Measurements from ENCODE around the gene ACACA. TPM values are rescaled to one million over a fixed set of nuclear protein-coding genes. Genes with fewer than 3 reads are reported as not detected.

The ACACA gene
- total and polyA plus RNA-seq, 12 donors = 5.6 to 28.0 (median 16.2) TPM

GRCh38 chr17:37340804-37341203 is 65.8 kb downstream of the ACACA start:
- Histone ChIP-seq H3K4me3 (no peak overlapping the region), H3K27me3 (no peaks in the 10 kb centered on the region), H3K27ac (no peak overlapping the region), H3K36me3 (peaks cover 0 to 11% (median 0%) of the 10 kb centered on the region in 9 donors), H3K9me3 (no peaks in the 10 kb centered on the region), H3K4me1 (no peaks in the 10 kb centered on the region)
- intact Hi-C loops (cut with DNase I) = no loop called here
- TF ChIP-seq CTCF (IDR thresholded peaks at IDR 0.05) = no peak
- no peak for DNase-seq
- 77 to 86% methylated on average over 2 of the region's 2 CpGs for WGBS, 2 donors
- no peak for ATAC-seq

- peaks cover 0 to 11% (median 0%) of the 10 kb centered on the region in 9 donors for H3K36me3 ChIP-seq
- H3K9me3 ChIP-seq = no peaks in the 10 kb centered on the region
- ATAC-seq = no peak
- H3K27ac ChIP-seq = no peak overlapping the region
- no peaks in the 10 kb centered on the region for H3K4me1 ChIP-seq
- DNase-seq = no peak
- intact Hi-C loops (cut with DNase I) = no loop called here
- H3K27me3 ChIP-seq = no peaks in the 10 kb centered on the region
- no peak overlapping the region for H3K4me3 ChIP-seq
- TF ChIP-seq CTCF (IDR thresholded peaks at IDR 0.05) = no peak
- WGBS, 2 donors = 67 to 78% methylated on average over 3 of the region's 3 CpGs
Measured at GRCh38 chr17:37339321-37339720, 67.3 kb downstream of the ACACA start.

- intact Hi-C loops (cut with DNase I) = no loop called here
- 88 to 96% methylated on average over 3 of the region's 3 CpGs for WGBS, 2 donors
- ATAC-seq (no peak), DNase-seq (no peak)
- no peak overlapping the region for H3K4me3 ChIP-seq
- H3K4me1 ChIP-seq = no peaks in the 10 kb centered on the region
- no peaks in the 10 kb centered on the region for H3K27me3 ChIP-seq
- H3K9me3 ChIP-seq = no peaks in the 10 kb centered on the region
- H3K36me3 ChIP-seq = peaks cover 0 to 11% (median 0%) of the 10 kb centered on the region in 9 donors
- H3K27ac ChIP-seq = no peak overlapping the region
- TF ChIP-seq CTCF (IDR thresholded peaks at IDR 0.05) = no peak
Measured at GRCh38 chr17:37338847-37339246, 67.8 kb downstream of the ACACA start.

GRCh38 chr17:37327341-37328090 is 79.1 kb downstream of the ACACA start:
- intact Hi-C loops (cut with DNase I) = no loop called here
- DNase-seq (no peak), ATAC-seq (no peak)
- no peak for TF ChIP-seq CTCF (IDR thresholded peaks at IDR 0.05)
- no peaks in the 10 kb centered on the region for H3K27me3 ChIP-seq
- H3K27ac ChIP-seq = no peak overlapping the region
- no peaks in the 10 kb centered on the region for H3K9me3 ChIP-seq
- WGBS, 2 donors = 79 to 84% methylated on average over 5 of the region's 5 CpGs
- H3K4me3 ChIP-seq = no peak overlapping the region
- peaks cover 0 to 37% (median 17%) of the 10 kb centered on the region in 9 donors for H3K36me3 ChIP-seq
- no peaks in the 10 kb centered on the region for H3K4me1 ChIP-seq

Measured in heart right ventricle (tissue), 16 donors.